Panc1 (cell line): ENCODE measurements around the gene PCP4L1. TPM values are rescaled to one million over a fixed set of nuclear protein-coding genes. Genes with fewer than 3 reads are reported as not detected.

ENCODE experiments used
- ATAC-seq: fragments of 200-7000 bp; cut with Tn5 transposase; 2 replicates; pipeline ENCODE4 v1.9.1; 2020; ENCODE audit warnings: mild to moderate bottlenecking, moderate library complexity
- BruUV-seq: library from RNA; stranded (reverse); fragments of 400-500 nt; replicated peaks from 2 replicates; lab custom pipeline; 2021; lab: Mats Ljungman, UMichigan
- CTCF ChIA-PET: fragments of 300-600 bp; sonication (Branson Sonifier 250); formaldehyde crosslinking; loops from one replicate; lab custom pipeline; 2022; ENCODE audit warnings: antibody characterized with exemption; lab: Charles Lee
- POLR2A ChIA-PET: fragments of 300-600 bp; sonication (Branson Sonifier 250); formaldehyde crosslinking; loops from one replicate; lab custom pipeline; 2022; ENCODE audit warnings: antibody characterized with exemption; lab: Charles Lee
- DNase-seq: peaks from one replicate; pipeline ENCODE4 v3.0.0-alpha.2; 2010; ENCODE audit warnings: low read depth, low spot score
- H3K27ac ChIP-seq: 2 replicates; pipeline ENCODE4 v1.5.1; 2011; ENCODE audit warnings: mild to moderate bottlenecking, low read length, inconsistent platforms
- H3K27me3 ChIP-seq: fragments of 200-500 bp; sonication (Bioruptor generic); 2 replicates; pipeline ENCODE4 v1.6.0; 2014; ENCODE audit warnings: low read length, inconsistent platforms; ENCODE audit not compliant: control insufficient read depth, insufficient read depth
- H3K36me3 ChIP-seq: fragments of 200-500 bp; sonication (Bioruptor generic); 2 replicates; pipeline ENCODE4 v1.5.1; 2014; ENCODE audit warnings: inconsistent platforms, mild to moderate bottlenecking, low read length, moderate library complexity; ENCODE audit not compliant: control insufficient read depth, insufficient read depth
- H3K4me1 ChIP-seq: 2 replicates; pipeline ENCODE4 v1.5.1; 2011; ENCODE audit warnings: inconsistent platforms, mild to moderate bottlenecking, low read length, moderate library complexity; ENCODE audit not compliant: control insufficient read depth, insufficient read depth
- H3K4me3 ChIP-seq, 2 experiments: 2 replicates each; pipeline ENCODE4 v1.5.1; 2011 to 2012; ENCODE audit warnings: low read depth in 2 of 2, low read length in 2 of 2, mild to moderate bottlenecking in 2 of 2, inconsistent platforms in 1 of 2, moderate library complexity in 1 of 2
- H3K9me3 ChIP-seq: fragments of 200-500 bp; sonication (Bioruptor generic); 2 replicates; pipeline ENCODE4 v1.5.1; 2014; ENCODE audit warnings: low read depth, mild to moderate bottlenecking, inconsistent platforms, low read length, moderate library complexity; ENCODE audit not compliant: control insufficient read depth, insufficient read depth
- CTCF ChIP-seq: fragments of 450-650 bp; IDR thresholded peaks from 2 replicates; pipeline ENCODE4 v1.5.1; 2017; ENCODE audit warnings: mild to moderate bottlenecking
- POLR2AphosphoS5 ChIP-seq: IDR thresholded peaks from 2 replicates; pipeline ENCODE4 v1.6.1; 2012; ENCODE audit warnings: mild to moderate bottlenecking, low read depth, low read length, moderate library complexity
- REST ChIP-seq, 2 experiments: IDR thresholded peaks; 2 replicates each; pipeline ENCODE4 v1.6.1; 2011 to 2012; ENCODE audit warnings: low read depth in 2 of 2, control low read depth in 1 of 2, low read length in 1 of 2, mild to moderate bottlenecking in 1 of 2, moderate library complexity in 1 of 2; ENCODE audit not compliant: insufficient read depth in 1 of 2
- SIN3A ChIP-seq: IDR thresholded peaks from 2 replicates; pipeline ENCODE4 v1.6.1; 2012; ENCODE audit warnings: low read depth, mild to moderate bottlenecking, low read length, moderate library complexity, borderline replicate concordance; ENCODE audit not compliant: insufficient read depth
- TCF7L2 ChIP-seq: IDR thresholded peaks from 2 replicates; pipeline ENCODE4 v1.6.1; 2011; ENCODE audit warnings: mild to moderate bottlenecking, low read depth, low read length, inconsistent platforms
- in situ Hi-C: cut with HindIII; loops from 2 replicates; pipeline ENCODE4 v1.10.0; 2016; ENCODE audit warnings: low sequenced_read_pairs, low pct_unique_long_range_greater_than_20kb
- intact Hi-C: fragments of 100-400 bp; cut with micrococcal nuclease; formaldehyde crosslinking; loops from one replicate; pipeline ENCODE4 v1.10.0; 2022; ENCODE audit not compliant: unreplicated experiment
- total RNA-seq: library from RNA; stranded (reverse); gene quantifications from one replicate; pipeline ENCODE4 v1.2.1, GENCODE V29; 2021; ENCODE audit not compliant: unreplicated experiment

The PCP4L1 gene
- total RNA-seq, 1 experiment from 2014 or later = not detected

GRCh38 chr1:161282991-161283390 is 24.4 kb downstream of the PCP4L1 start:
- Histone ChIP-seq H3K27ac (no peak overlapping the region), H3K4me1 (no peaks in the 10 kb centered on the region), H3K4me3 (no peak overlapping the region), H3K9me3 (no peaks in the 10 kb centered on the region), H3K36me3 (no peaks in the 10 kb centered on the region), H3K27me3 (peaks cover 22% of the 10 kb centered on the region)
- TF ChIP-seq SIN3A (no peak), POLR2AphosphoS5 (no peak), REST (IDR thresholded peaks at IDR 0.05; ENCODE audit: insufficient read depth in 1 of 2, low read depth in 2 of 2, low read length in 1 of 2) (no peak)
- ATAC-seq (no peak), DNase-seq (no peak)
- POLR2A ChIA-PET = interaction anchor here (0.7 kb wide), 1 partner anchor 25 kb away, joined by 3 read pairs; no protein-coding TSS in a partner anchor
- CTCF ChIA-PET = no interaction called here
- in situ Hi-C loops (no loop called here), intact Hi-C loops (no loop called here)
- no TSS peak for BruUV-seq

GRCh38 chr1:161285113-161285512 is 26.6 kb downstream of the PCP4L1 start:
- Histone ChIP-seq H3K36me3 (no peaks in the 10 kb centered on the region), H3K9me3 (no peaks in the 10 kb centered on the region), H3K4me3 (no peak overlapping the region), H3K4me1 (no peaks in the 10 kb centered on the region), H3K27me3 (peaks cover 19% of the 10 kb centered on the region), H3K27ac (no peak overlapping the region)
- DNase-seq (no peak), ATAC-seq (no peak)
- ChIA-PET POLR2A (interaction anchor here (0.6 kb wide), 1 partner anchor 32 kb away, joined by 3 read pairs; no protein-coding TSS in a partner anchor), CTCF (interaction anchor here (0.6 kb wide), 1 partner anchor 31 kb away, joined by 3 read pairs; no protein-coding TSS in a partner anchor)
- in situ Hi-C loops = no loop called here
- no peak for TF ChIP-seq POLR2AphosphoS5
- no peak for TF ChIP-seq SIN3A
- TF ChIP-seq CTCF = no peak
- no peak for TF ChIP-seq TCF7L2
- TF ChIP-seq REST (IDR thresholded peaks at IDR 0.05; ENCODE audit: insufficient read depth in 1 of 2, low read depth in 2 of 2, low read length in 1 of 2) = no peak
- intact Hi-C loops = no loop called here
- BruUV-seq = no TSS peak
